ENCODE measurements around the gene CDC123. TPM values are rescaled to one million over a fixed set of nuclear protein-coding genes. Genes with fewer than 3 reads are reported as not detected.

Gene CDC123
- total RNA-seq, 4 donors from 2014 or later = 47.8 to 80.8 (median 53.6) TPM

DNA sequence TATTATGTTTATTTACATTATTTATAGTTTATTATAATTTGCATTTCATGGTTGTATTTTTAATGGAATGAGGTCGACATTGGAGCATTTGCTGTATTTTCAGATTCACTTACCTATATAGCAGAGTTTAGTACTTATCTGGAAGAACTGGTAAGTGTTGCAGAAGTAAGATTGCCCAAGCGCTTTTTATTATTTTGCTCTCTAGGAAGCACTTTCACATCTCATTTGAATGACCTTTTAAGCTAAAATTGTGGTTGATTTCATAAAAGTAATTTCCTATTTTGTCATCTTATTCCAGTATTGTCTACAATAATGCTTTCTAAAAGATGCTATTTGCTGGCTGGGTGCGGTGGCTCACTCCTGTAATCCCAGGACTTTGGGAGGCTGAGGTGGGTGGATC, 37.9 kb upstream of the CDC123 start:
- no peaks in the 10 kb centered on the region for H3K27me3 ChIP-seq
- H3K4me3 ChIP-seq = no peak overlapping the region
- peaks cover 0 to 27% (median 10%) of the 10 kb centered on the region in 4 donors for H3K36me3 ChIP-seq
- in situ Hi-C loops (cut with MboI; ENCODE audit: low pct_ligation_motif_present in 1 of 4, low pct_unique_long_range_greater_than_20kb in 1 of 4, low sequenced_read_pairs in 3 of 4) (no loop called here), intact Hi-C loops (cut with DNase I; ENCODE audit: low total_unique reads) (no loop called here)
- TF ChIP-seq POLR2AphosphoS5 (IDR thresholded peaks at IDR 0.05) = no peak
- TF ChIP-seq, protein P1, sequence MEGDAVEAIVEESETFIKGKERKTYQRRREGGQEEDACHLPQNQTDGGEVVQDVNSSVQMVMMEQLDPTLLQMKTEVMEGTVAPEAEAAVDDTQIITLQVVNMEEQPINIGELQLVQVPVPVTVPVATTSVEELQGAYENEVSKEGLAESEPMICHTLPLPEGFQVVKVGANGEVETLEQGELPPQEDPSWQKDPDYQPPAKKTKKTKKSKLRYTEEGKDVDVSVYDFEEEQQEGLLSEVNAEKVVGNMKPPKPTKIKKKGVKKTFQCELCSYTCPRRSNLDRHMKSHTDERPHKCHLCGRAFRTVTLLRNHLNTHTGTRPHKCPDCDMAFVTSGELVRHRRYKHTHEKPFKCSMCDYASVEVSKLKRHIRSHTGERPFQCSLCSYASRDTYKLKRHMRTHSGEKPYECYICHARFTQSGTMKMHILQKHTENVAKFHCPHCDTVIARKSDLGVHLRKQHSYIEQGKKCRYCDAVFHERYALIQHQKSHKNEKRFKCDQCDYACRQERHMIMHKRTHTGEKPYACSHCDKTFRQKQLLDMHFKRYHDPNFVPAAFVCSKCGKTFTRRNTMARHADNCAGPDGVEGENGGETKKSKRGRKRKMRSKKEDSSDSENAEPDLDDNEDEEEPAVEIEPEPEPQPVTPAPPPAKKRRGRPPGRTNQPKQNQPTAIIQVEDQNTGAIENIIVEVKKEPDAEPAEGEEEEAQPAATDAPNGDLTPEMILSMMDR (IDR thresholded peaks at IDR 0.05) = no peak
- TF ChIP-seq POLR2A (IDR thresholded peaks at IDR 0.05) = no peak
- TF ChIP-seq EP300 (IDR thresholded peaks at IDR 0.05; ENCODE audit: low read depth) = no peak
- H3K27ac ChIP-seq = no peak overlapping the region
- WGBS, 2 donors (ENCODE audit: low coverage in 1 of 2) = 90 to 91% methylated on average over 3 of the region's 3 CpGs
- H3K9me3 ChIP-seq = no peaks in the 10 kb centered on the region
- H3K4me1 ChIP-seq = no peaks in the 10 kb centered on the region
- no peak for DNase-seq

DNA sequence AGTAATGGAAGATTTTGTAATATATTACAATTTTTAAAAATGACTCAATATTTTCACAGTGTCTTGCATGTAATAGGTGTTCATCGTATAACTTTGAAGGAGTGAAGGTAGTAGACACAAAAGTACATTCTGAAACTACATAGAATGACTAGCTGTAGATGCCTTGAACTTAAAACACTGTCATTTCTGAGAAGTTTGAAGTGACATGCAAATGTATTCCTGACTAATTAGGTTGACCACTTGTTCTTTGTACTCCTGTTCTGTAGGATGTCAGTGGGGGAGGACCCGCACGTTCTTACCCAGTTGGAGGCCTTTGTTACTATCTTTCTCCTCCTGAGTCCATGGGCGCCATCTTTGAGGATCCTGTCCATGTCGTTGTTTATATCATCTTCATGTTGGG, 35.3 kb upstream of the CDC123 start:
- Histone ChIP-seq H3K4me3 (no peak overlapping the region), H3K4me1 (no peaks in the 10 kb centered on the region), H3K27ac (no peak overlapping the region), H3K36me3 (peaks cover 0 to 31% (median 14%) of the 10 kb centered on the region in 4 donors), H3K9me3 (no peaks in the 10 kb centered on the region), H3K27me3 (no peaks in the 10 kb centered on the region)
- 86 to 88% methylated on average over 1 to 5 of the region's 5 CpGs for WGBS, 2 donors (ENCODE audit: low coverage in 1 of 2)
- in situ Hi-C loops (cut with MboI; ENCODE audit: low pct_ligation_motif_present in 1 of 4, low pct_unique_long_range_greater_than_20kb in 1 of 4, low sequenced_read_pairs in 3 of 4) (no loop called here), intact Hi-C loops (cut with DNase I; ENCODE audit: low total_unique reads) (no loop called here)
- TF ChIP-seq POLR2AphosphoS5 (IDR thresholded peaks at IDR 0.05) = no peak
- TF ChIP-seq POLR2A (IDR thresholded peaks at IDR 0.05) = no peak
- TF ChIP-seq, protein P1 (IDR thresholded peaks at IDR 0.05) = no peak
- TF ChIP-seq EP300 (IDR thresholded peaks at IDR 0.05; ENCODE audit: low read depth) = no peak
- no peak for DNase-seq

DNA sequence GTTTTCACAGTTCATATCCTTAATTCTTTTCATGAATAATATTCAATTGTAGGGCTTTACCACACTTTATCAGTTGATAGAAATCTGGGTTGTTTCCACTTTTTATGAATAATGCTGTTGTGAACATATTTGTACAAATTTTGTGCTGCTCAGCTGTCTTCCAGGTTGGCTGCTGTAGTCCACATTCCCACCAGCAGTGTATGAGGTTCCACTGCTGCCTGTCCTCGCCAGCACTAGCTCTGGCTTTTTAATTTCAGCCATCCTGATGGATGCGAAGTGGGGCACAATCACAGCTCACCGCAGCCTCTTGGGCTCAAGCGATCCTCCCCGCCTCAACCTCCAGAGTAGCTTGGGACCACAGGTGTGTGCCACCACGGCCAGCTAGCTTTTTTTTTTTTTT, 33.1 kb upstream of the CDC123 start:
- no peaks in the 10 kb centered on the region for H3K4me1 ChIP-seq
- in situ Hi-C loops (cut with MboI; ENCODE audit: low pct_ligation_motif_present in 1 of 4, low pct_unique_long_range_greater_than_20kb in 1 of 4, low sequenced_read_pairs in 3 of 4) = no loop called here
- H3K9me3 ChIP-seq = no peaks in the 10 kb centered on the region
- H3K36me3 ChIP-seq = peaks cover 0 to 31% (median 14%) of the 10 kb centered on the region in 4 donors
- no peak overlapping the region for H3K27ac ChIP-seq
- no peak overlapping the region for H3K4me3 ChIP-seq
- TF ChIP-seq POLR2A (IDR thresholded peaks at IDR 0.05) = no peak
- no peak for TF ChIP-seq EP300 (IDR thresholded peaks at IDR 0.05; ENCODE audit: low read depth)
- TF ChIP-seq POLR2AphosphoS5 (IDR thresholded peaks at IDR 0.05) = no peak
- TF ChIP-seq, protein P1 (IDR thresholded peaks at IDR 0.05) = no peak
- intact Hi-C loops (cut with DNase I; ENCODE audit: low total_unique reads) = no loop called here
- WGBS, 2 donors (ENCODE audit: low coverage in 1 of 2) = 98% methylated on average over 6 of the region's 6 CpGs; no CpG with 5 or more reads in 1 of the 2 donors
- DNase-seq = no peak
- H3K27me3 ChIP-seq = no peaks in the 10 kb centered on the region

DNA sequence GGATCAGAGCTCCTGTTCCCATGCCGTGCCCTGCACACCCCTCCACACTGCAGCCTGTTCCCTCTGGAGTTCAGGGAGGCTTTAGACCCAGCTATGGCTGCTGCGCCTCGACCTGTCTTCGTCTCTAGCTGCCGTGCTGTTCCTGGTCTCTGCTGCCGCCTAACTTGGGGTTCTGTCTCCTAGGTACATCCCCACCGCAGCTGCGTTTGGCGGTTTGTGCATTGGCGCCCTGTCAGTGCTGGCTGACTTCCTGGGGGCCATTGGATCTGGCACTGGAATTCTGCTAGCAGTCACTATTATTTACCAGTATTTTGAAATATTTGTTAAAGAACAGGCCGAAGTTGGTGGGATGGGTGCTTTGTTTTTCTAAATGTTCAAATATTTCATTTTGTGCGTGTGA, 31.9 kb upstream of the CDC123 start:
- 86 to 100% methylated on average over 2 to 11 of the region's 12 CpGs for WGBS, 2 donors (ENCODE audit: low coverage in 1 of 2)
- Histone ChIP-seq H3K4me1 (no peaks in the 10 kb centered on the region), H3K27ac (no peak overlapping the region), H3K4me3 (no peak overlapping the region), H3K27me3 (no peaks in the 10 kb centered on the region), H3K9me3 (no peaks in the 10 kb centered on the region), H3K36me3 (peaks cover 0 to 31% (median 14%) of the 10 kb centered on the region in 4 donors)
- no peak for DNase-seq
- intact Hi-C loops (cut with DNase I; ENCODE audit: low total_unique reads) (no loop called here), in situ Hi-C loops (cut with MboI; ENCODE audit: low pct_ligation_motif_present in 1 of 4, low pct_unique_long_range_greater_than_20kb in 1 of 4, low sequenced_read_pairs in 3 of 4) (no loop called here)
- TF ChIP-seq POLR2AphosphoS5 (IDR thresholded peaks at IDR 0.05) (no peak), EP300 (IDR thresholded peaks at IDR 0.05; ENCODE audit: low read depth) (no peak), POLR2A (IDR thresholded peaks at IDR 0.05) (no peak)
- TF ChIP-seq, protein P1 (IDR thresholded peaks at IDR 0.05) = no peak
